SK-N-SH treated with all-trans-retinoic acid at 6 μM for 48 hours (cell line): ENCODE results near the gene BHLHA15.
A peak's percentile ranks its signal among the peaks of the same experiment; 100 is the strongest.

Experiments used
- ATAC-seq: fragments of 200-7000 bp; cut with Tn5 transposase; 3 replicates; pipeline ENCODE4 v1.9.1; 2020; ENCODE audit warnings: mild to moderate bottlenecking, moderate library complexity
- ARNTL ChIP-seq: fragments of 450-650 bp; formaldehyde crosslinking; IDR thresholded peaks from 2 replicates; pipeline ENCODE4 v1.5.0; 2020; ENCODE audit warnings: low read depth, mild to moderate bottlenecking, moderate library complexity, borderline replicate concordance
- BACH2 ChIP-seq: fragments of 250-450 bp; sonication (Bioruptor Pico); IDR thresholded peaks from 2 replicates; pipeline ENCODE4 v1.9.0; 2021; ENCODE audit warnings: mild to moderate bottlenecking, borderline replicate concordance
- CREB5 ChIP-seq: fragments of 250-450 bp; sonication (Bioruptor Pico); IDR thresholded peaks from 2 replicates; pipeline ENCODE4 v1.5.1; 2020; ENCODE audit warnings: low read depth, mild to moderate bottlenecking, moderate library complexity
- CSDC2 ChIP-seq: fragments of 250-450 bp; sonication (Bioruptor Pico); IDR thresholded peaks from 2 replicates; pipeline ENCODE4 v1.5.0; 2020; ENCODE audit warnings: mild to moderate bottlenecking, moderate library complexity
- CSRNP3 ChIP-seq: fragments of 250-450 bp; sonication (Bioruptor Pico); IDR thresholded peaks from 2 replicates; pipeline ENCODE4 v1.5.1; 2021; ENCODE audit warnings: mild to moderate bottlenecking, moderate library complexity
- ESRRG ChIP-seq: fragments of 250-450 bp; sonication (Bioruptor Pico); IDR thresholded peaks from 2 replicates; pipeline ENCODE4 v1.6.1; 2021; ENCODE audit warnings: mild to moderate bottlenecking
- GLIS3 ChIP-seq: fragments of 250-450 bp; sonication (Bioruptor Pico); IDR thresholded peaks from 2 replicates; pipeline ENCODE4 v1.5.0; 2020; ENCODE audit warnings: mild to moderate bottlenecking, moderate library complexity
- ISL1 ChIP-seq: fragments of 250-450 bp; sonication (Bioruptor Pico); IDR thresholded peaks from 2 replicates; pipeline ENCODE4 v2.1.2; 2022; ENCODE audit warnings: mild to moderate bottlenecking, moderate library complexity
- POU6F1 ChIP-seq: fragments of 250-450 bp; sonication (Bioruptor Pico); IDR thresholded peaks from 2 replicates; pipeline ENCODE4 v1.8.0; 2021; ENCODE audit warnings: low read depth, mild to moderate bottlenecking, moderate library complexity, borderline replicate concordance
- PPARA ChIP-seq: fragments of 250-450 bp; sonication (Bioruptor Pico); IDR thresholded peaks from 2 replicates; pipeline ENCODE4 v1.5.0; 2020; ENCODE audit warnings: mild to moderate bottlenecking, borderline replicate concordance
- RARB ChIP-seq: fragments of 250-450 bp; sonication (Bioruptor Pico); IDR thresholded peaks from 2 replicates; pipeline ENCODE4 v1.8.0; 2021; ENCODE audit warnings: mild to moderate bottlenecking, moderate library complexity
- SNAI2 ChIP-seq: fragments of 250-450 bp; sonication (Bioruptor Pico); IDR thresholded peaks from 2 replicates; pipeline ENCODE4 v1.5.0; 2020; ENCODE audit warnings: mild to moderate bottlenecking, moderate library complexity
- TOX ChIP-seq: fragments of 250-450 bp; sonication (Bioruptor Pico); IDR thresholded peaks from 2 replicates; pipeline ENCODE4 v1.8.0; 2021; ENCODE audit warnings: mild to moderate bottlenecking, moderate library complexity, borderline replicate concordance
- ZC3H10 ChIP-seq: fragments of 250-450 bp; sonication (Bioruptor Pico); IDR thresholded peaks from 2 replicates; pipeline ENCODE4 v1.5.1; 2021; ENCODE audit warnings: mild to moderate bottlenecking, moderate library complexity
- ZFP3 ChIP-seq: fragments of 250-450 bp; sonication (Bioruptor Pico); IDR thresholded peaks from 2 replicates; pipeline ENCODE4 v1.5.0; 2020; ENCODE audit warnings: mild to moderate bottlenecking, moderate library complexity
- ZFP30 ChIP-seq: fragments of 450-650 bp; formaldehyde crosslinking; IDR thresholded peaks from 2 replicates; pipeline ENCODE4 v1.5.0; 2022; ENCODE audit warnings: mild to moderate bottlenecking, moderate library complexity
- ZNF565 ChIP-seq: fragments of 450-650 bp; formaldehyde crosslinking; conservative IDR thresholded peaks from 2 replicates; pipeline ENCODE4 v1.5.0; 2020; ENCODE audit warnings: low read depth, mild to moderate bottlenecking, moderate library complexity
- ZNF70 ChIP-seq: fragments of 450-650 bp; formaldehyde crosslinking; IDR thresholded peaks from 2 replicates; pipeline ENCODE4 v1.5.0; 2020; ENCODE audit warnings: mild to moderate bottlenecking, moderate library complexity
- ZNF8 ChIP-seq: fragments of 450-650 bp; formaldehyde crosslinking; IDR thresholded peaks from 2 replicates; pipeline ENCODE4 v1.5.0; 2020; ENCODE audit warnings: mild to moderate bottlenecking, moderate library complexity
- TF ChIP-seq, protein P1 (sequence below): fragments of 250-450 bp; sonication (Bioruptor Pico); IDR thresholded peaks from 2 replicates; pipeline ENCODE4 v1.5.0; 2020; ENCODE audit warnings: mild to moderate bottlenecking, moderate library complexity
- TF ChIP-seq, protein P2 (sequence below): fragments of 250-450 bp; sonication (Bioruptor Pico); IDR thresholded peaks from 2 replicates; pipeline ENCODE4 v1.8.0; 2020; ENCODE audit warnings: mild to moderate bottlenecking, moderate library complexity, borderline replicate concordance

The BHLHA15 gene

DNA sequence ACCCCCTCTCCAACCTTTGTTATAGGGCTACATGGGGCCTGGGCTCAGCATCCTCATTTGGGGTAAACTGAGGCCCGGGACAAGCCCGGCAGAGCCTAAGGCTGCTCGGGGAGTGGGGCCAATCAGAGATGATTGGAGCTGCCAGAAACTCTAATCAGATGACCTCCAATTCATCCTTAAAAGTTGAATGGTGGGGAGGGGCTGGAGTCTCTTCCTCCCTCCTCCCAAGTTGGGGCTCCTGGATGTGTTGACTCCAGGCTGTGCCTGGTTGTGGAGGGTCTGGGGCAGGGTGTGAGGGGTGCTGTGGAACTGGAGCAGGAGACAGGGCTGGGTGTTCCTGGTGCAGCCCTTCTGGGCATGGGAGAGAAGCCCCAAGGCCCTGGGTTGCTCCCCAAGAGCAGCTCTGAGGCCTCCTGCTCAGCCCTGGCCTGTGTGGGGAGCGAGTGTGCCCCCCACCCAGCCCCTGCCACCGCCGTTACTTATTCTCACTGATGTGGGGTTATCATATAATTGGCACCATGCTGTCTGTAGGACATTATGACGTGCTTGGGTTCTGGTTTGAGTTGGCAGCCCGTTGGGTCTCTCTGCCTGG lies 2.2 kb downstream of the BHLHA15 start:
- peak; percentile 5; the same call in 1 of the 3 replicates for ATAC-seq
- TF ChIP-seq ARNTL (CRISPR knock-in tag) (no peak), ZNF70 (CRISPR knock-in tag) (no peak), ZFP3 (CRISPR knock-in tag) (no peak), ZC3H10 (CRISPR knock-in tag) (no peak), ESRRG (no peak), RARB (CRISPR knock-in tag) (no peak), ISL1 (CRISPR knock-in tag) (no peak), ZNF565 (CRISPR knock-in tag) (no peak)
- TF ChIP-seq, protein P1, sequence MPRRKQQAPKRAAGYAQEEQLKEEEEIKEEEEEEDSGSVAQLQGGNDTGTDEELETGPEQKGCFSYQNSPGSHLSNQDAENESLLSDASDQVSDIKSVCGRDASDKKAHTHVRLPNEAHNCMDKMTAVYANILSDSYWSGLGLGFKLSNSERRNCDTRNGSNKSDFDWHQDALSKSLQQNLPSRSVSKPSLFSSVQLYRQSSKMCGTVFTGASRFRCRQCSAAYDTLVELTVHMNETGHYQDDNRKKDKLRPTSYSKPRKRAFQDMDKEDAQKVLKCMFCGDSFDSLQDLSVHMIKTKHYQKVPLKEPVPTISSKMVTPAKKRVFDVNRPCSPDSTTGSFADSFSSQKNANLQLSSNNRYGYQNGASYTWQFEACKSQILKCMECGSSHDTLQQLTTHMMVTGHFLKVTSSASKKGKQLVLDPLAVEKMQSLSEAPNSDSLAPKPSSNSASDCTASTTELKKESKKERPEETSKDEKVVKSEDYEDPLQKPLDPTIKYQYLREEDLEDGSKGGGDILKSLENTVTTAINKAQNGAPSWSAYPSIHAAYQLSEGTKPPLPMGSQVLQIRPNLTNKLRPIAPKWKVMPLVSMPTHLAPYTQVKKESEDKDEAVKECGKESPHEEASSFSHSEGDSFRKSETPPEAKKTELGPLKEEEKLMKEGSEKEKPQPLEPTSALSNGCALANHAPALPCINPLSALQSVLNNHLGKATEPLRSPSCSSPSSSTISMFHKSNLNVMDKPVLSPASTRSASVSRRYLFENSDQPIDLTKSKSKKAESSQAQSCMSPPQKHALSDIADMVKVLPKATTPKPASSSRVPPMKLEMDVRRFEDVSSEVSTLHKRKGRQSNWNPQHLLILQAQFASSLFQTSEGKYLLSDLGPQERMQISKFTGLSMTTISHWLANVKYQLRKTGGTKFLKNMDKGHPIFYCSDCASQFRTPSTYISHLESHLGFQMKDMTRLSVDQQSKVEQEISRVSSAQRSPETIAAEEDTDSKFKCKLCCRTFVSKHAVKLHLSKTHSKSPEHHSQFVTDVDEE (CRISPR knock-in tag), result no peak

GRCh38 chr7:98213888-98214810 lies 2.9 kb downstream of the BHLHA15 start:
- TF ChIP-seq ESRRG (no peak), TOX (CRISPR knock-in tag) (no peak), CSRNP3 (no peak), GLIS3 (no peak), CREB5 (CRISPR knock-in tag) (no peak), RARB (CRISPR knock-in tag) (no peak), ARNTL (CRISPR knock-in tag) (no peak), BACH2 (no peak), ISL1 (CRISPR knock-in tag) (no peak), ZC3H10 (CRISPR knock-in tag) (no peak), ZFP30 (no peak), ZNF8 (no peak), SNAI2 (no peak), ZFP3 (CRISPR knock-in tag) (no peak), POU6F1 (no peak), CSDC2 (CRISPR knock-in tag) (no peak), PPARA (CRISPR knock-in tag) (no peak)
- TF ChIP-seq, protein P1 (CRISPR knock-in tag), result no peak
- TF ChIP-seq, protein P2, sequence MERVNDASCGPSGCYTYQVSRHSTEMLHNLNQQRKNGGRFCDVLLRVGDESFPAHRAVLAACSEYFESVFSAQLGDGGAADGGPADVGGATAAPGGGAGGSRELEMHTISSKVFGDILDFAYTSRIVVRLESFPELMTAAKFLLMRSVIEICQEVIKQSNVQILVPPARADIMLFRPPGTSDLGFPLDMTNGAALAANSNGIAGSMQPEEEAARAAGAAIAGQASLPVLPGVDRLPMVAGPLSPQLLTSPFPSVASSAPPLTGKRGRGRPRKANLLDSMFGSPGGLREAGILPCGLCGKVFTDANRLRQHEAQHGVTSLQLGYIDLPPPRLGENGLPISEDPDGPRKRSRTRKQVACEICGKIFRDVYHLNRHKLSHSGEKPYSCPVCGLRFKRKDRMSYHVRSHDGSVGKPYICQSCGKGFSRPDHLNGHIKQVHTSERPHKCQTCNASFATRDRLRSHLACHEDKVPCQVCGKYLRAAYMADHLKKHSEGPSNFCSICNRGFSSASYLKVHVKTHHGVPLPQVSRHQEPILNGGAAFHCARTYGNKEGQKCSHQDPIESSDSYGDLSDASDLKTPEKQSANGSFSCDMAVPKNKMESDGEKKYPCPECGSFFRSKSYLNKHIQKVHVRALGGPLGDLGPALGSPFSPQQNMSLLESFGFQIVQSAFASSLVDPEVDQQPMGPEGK (CRISPR knock-in tag), result no peak
- ATAC-seq, result peak; percentile 2; the same call in 1 of the 3 replicates
